Measurements from ENCODE around the gene LDLRAP1. TPM values are rescaled to one million over a fixed set of nuclear protein-coding genes. Genes with fewer than 3 reads are reported as not detected.

LDLRAP1 gene
- total and polyA plus RNA-seq, 2 of the 4 experiments (the other 2 are of a cell fraction) = 4.5 to 14.4 TPM

DNA sequence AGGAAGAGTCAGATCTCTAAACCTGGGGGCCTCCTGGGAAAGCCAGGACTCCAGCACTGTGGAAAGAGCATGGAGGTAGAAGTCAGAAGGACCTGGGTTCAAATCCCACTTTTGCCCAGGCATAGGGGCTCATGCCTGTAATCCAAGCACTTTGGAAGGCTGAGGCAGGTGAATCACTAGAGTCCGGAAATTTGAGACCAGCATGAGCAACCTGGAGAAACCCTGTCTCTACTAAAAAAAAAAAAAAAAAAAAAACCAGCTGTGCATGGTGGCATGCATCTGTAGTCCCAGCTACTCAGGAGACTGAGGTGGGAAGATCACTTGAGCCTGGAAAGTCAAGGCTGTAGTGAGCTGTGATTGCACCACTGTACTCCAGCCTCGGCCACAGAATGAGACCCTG is 31.8 kb downstream of the LDLRAP1 start:
- CTCF ChIA-PET = no interaction called here
- ATAC-seq (ENCODE audit: low read depth) = no peak

More for the DNA sequence above, 31.8 kb downstream of the LDLRAP1 start:
- Histone ChIP-seq H2AK5ac (ENCODE audit: low read depth, low read length) (no peak overlapping the region), H4K20me1 (ENCODE audit: insufficient read depth, low read length) (no peaks in the 10 kb centered on the region), H2AK9ac (replicated peaks; ENCODE audit: low read depth, low read length, poor library complexity) (no peak overlapping the region), H2BK15ac (ENCODE audit: low read depth, low read length) (no peak overlapping the region), H4K91ac (ENCODE audit: insufficient read depth, low read depth, low read length) (no peak overlapping the region), H3K4me1 (ENCODE audit: control insufficient read depth, insufficient read depth, low read length) (peaks cover 2% of the 10 kb centered on the region; the same call in 1 of the 2 replicates), H3K9me1 (ENCODE audit: insufficient read depth, low read length) (no peaks in the 10 kb centered on the region; the same call in 1 of the 2 replicates), H3K27ac (ENCODE audit: insufficient read depth, low read length) (no peak overlapping the region), H3K18ac (ENCODE audit: low read depth, low read length) (no peak overlapping the region), H2BK120ac (ENCODE audit: low read depth, low read length) (no peak overlapping the region), H3K27me3 (ENCODE audit: control insufficient read depth, insufficient read depth, low read length) (peaks cover 3% of the 10 kb centered on the region), H3K56ac (ENCODE audit: extremely low read depth, insufficient read depth, low read length) (no peak overlapping the region), H3K4ac (ENCODE audit: low read depth, low read length) (no peak overlapping the region), H3K9ac (ENCODE audit: low read depth, low read length) (no peak overlapping the region), H3K4me3 (ENCODE audit: insufficient read depth, low read depth, low read length) (no peak overlapping the region), H3K4me2 (ENCODE audit: low read depth, low read length) (no peak overlapping the region), H3K14ac (replicated peaks; ENCODE audit: low read depth, low read length) (no peak overlapping the region), H3K36me3 (ENCODE audit: control insufficient read depth, insufficient read depth, low read length) (no peaks in the 10 kb centered on the region), H3K23ac (ENCODE audit: low read depth, low read length) (no peak overlapping the region), H4K5ac (ENCODE audit: low read depth, low read length) (no peak overlapping the region), H3K9me3 (ENCODE audit: control insufficient read depth, insufficient read depth, low read length) (no peaks in the 10 kb centered on the region), H2BK5ac (ENCODE audit: low read depth, low read length, poor library complexity, severe bottlenecking) (no peak overlapping the region), H2AFZ (replicated peaks; ENCODE audit: low read length, poor library complexity) (no peak overlapping the region), H2BK20ac (ENCODE audit: low read depth, low read length) (no peak overlapping the region), H4K8ac (ENCODE audit: low read depth in 2 of 2, low read length in 2 of 2) (no peak overlapping the region), H3K79me1 (ENCODE audit: low read depth in 1 of 2, low read length in 2 of 2) (no peaks in the 10 kb centered on the region; a peak in 1 of 4 replicates)
- dilution Hi-C loops (cut with HindIII; ENCODE audit: low sequenced_read_pairs, unreplicated experiment) = no loop called here
- TF ChIP-seq MXI1 (IDR thresholded peaks at IDR 0.05; ENCODE audit: borderline replicate concordance, low read depth, low read length) (no peak), CEBPB (IDR thresholded peaks at IDR 0.05; ENCODE audit: low read depth, low read length) (no peak), FOS (IDR thresholded peaks at IDR 0.05; ENCODE audit: low read depth, low read length) (no peak), RCOR1 (IDR thresholded peaks at IDR 0.05; ENCODE audit: insufficient replicate concordance, low read length) (no peak)
- TF ChIP-seq, protein P1, sequence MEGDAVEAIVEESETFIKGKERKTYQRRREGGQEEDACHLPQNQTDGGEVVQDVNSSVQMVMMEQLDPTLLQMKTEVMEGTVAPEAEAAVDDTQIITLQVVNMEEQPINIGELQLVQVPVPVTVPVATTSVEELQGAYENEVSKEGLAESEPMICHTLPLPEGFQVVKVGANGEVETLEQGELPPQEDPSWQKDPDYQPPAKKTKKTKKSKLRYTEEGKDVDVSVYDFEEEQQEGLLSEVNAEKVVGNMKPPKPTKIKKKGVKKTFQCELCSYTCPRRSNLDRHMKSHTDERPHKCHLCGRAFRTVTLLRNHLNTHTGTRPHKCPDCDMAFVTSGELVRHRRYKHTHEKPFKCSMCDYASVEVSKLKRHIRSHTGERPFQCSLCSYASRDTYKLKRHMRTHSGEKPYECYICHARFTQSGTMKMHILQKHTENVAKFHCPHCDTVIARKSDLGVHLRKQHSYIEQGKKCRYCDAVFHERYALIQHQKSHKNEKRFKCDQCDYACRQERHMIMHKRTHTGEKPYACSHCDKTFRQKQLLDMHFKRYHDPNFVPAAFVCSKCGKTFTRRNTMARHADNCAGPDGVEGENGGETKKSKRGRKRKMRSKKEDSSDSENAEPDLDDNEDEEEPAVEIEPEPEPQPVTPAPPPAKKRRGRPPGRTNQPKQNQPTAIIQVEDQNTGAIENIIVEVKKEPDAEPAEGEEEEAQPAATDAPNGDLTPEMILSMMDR (conservative IDR thresholded peaks at IDR 0.05; ENCODE audit: low read depth, low read length) = no peak
- intact Hi-C loops (cut with micrococcal nuclease) = no loop called here
- no peak for DNase-seq
- POLR2A ChIA-PET (ENCODE audit: unreplicated experiment) = no interaction called here
- in situ Hi-C loops (cut with MboI; ENCODE audit: low sequenced_read_pairs) = no loop called here
- no CpG with 5 or more reads among the region's 2 CpGs for WGBS, 2 experiments (ENCODE audit: extremely low coverage in 2 of 2, insufficient read length in 1 of 2)
- no TSS peak for BruUV-seq (replicated peaks)
